GM18499 (cell line): ENCODE measurements around the gene MAD1L1.

Experiments
- ATAC-seq: cut with Tn5 transposase; IDR thresholded peaks from one replicate; pipeline ENCODE4 v1.9.1; 2021; ENCODE audit warnings: moderate number of reproducible peaks; ENCODE audit not compliant: insufficient read depth, unreplicated experiment

MAD1L1 gene

GRCh38 chr7:1952781-1953180, 280.0 kb downstream of the MAD1L1 start:
- ATAC-seq = no peak

DNA sequence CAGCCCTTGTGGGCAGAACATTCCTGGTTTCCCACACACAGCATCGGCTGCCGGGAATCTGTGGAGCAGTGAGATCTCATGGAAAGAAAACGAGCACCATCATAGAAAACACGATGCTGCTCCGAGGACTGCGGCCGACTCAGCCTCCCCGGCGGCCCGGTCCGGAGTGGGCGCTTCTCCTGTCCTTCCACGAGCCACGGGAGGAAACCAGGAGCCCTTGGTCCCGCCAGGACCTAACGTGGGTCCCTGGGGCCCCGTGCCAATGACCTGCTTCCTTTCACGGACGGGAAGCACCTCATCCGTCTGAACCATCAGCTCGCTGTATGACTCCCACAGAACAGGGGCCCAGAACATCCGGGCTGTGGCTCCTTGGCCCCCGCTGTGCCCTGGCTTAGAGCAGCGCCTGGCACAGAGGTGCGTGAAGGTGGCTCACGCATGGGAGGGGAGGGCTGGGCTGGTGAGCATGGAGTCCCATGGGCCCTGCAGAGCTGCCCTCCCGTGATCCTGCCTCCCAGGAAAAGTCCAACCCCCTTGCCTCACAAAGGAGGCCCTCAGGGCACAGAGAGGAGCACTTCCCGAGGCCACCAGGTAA, 280.5 kb downstream of the MAD1L1 start:
- no peak for ATAC-seq

DNA sequence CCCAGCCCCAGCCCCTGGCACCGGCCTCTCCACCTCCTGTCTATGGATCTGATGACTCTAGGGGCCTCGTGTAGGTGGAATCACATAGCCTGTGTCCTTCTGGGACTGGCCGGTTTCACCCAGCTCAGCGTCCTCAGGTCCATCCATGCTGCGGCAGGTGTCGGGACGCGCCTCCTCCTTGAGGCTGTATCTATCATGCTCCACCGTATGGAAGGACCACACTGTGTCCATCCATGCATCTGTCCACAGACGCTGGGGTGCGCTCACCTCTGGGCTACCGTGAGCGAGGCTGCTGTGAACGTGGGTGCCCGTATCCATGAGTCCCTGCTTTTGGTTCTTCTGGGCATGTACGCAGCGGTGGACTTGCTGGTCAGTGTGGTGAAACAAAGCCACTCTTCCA, 281.1 kb downstream of the MAD1L1 start:
- no peak for ATAC-seq

DNA sequence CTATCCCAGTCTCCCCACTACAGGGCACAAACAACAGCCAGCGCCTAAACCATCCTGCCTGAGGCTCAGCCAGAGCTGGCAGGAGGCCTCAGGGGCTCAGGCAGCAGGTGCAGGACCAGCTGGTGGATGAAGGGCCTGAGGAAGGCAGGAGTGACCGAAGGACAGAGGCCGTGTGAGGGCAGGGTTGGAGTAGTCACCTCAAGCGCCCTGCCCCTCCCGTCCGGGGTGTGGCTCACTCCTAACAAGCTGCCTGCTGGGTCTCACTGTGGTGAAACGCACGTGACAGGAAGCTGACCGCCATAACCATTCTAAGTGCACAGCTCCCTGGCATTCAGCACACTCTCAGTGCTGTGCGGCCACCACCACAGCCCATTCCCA, 281.6 kb downstream of the MAD1L1 start:
- ATAC-seq = no peak

GRCh38 chr7:1950452-1951158, 282.1 kb downstream of the MAD1L1 start:
- ATAC-seq = no peak

- no peak for ATAC-seq
These were observed 282.7 kb downstream of the MAD1L1 start for GRCh38 chr7:1950066-1950451.

DNA sequence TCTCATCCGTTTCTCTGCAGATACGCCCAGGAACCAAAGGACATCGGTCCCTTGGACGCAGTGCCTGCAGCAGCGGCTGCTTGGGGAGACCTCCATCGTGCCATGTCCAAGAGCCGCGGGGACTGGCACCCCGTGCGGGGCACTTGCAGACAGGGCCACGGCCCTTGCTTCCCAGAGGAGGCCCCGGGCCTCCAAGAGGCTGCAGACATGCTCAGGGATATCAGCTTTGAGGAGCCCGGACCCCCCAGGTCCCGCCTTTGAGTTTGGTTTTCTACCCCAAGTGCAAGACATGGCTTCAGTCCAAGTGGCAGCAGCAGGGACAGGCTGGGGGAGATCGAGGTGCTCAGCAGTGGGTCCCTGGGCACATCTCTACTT, 283.1 kb downstream of the MAD1L1 start:
- no peak for ATAC-seq

DNA sequence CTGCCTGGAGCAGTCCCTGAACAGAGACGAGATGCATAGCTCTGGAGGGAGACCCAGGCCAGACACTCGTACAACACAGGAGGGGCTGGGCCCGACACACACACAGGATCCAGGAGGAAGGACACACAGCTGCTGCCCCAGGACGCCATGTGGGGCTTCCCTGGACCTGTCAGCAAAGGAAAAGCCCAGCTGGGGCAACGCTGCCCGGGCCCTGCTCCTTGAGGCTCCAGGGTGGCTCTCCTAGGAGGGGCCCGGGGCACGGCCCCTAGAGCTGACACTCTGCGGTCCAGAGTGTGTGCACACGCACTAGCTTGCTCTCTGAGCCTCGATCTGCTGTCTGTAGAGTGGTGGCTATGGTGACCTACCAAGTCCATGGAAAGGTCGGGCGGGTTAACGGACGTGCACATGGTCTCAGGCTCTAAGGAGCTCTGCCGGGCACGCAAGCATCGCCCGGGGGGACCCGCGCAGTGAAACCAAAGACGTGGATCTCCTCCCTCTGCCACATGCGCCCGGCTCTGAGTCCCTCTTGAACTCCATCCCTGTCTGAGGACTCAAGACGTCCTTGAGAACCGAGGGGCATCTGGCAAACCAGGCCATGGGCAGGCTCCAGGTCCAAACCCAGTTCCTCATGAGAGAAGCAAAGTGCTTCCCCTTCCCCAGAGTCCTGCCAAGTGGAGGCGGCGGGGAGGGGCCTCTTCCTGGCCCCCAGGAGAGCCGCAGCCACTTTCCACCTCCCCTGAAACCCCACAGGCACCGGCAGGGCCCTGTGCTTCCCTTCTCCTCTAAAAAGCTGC, 283.7 kb downstream of the MAD1L1 start:
- ATAC-seq = no peak

DNA sequence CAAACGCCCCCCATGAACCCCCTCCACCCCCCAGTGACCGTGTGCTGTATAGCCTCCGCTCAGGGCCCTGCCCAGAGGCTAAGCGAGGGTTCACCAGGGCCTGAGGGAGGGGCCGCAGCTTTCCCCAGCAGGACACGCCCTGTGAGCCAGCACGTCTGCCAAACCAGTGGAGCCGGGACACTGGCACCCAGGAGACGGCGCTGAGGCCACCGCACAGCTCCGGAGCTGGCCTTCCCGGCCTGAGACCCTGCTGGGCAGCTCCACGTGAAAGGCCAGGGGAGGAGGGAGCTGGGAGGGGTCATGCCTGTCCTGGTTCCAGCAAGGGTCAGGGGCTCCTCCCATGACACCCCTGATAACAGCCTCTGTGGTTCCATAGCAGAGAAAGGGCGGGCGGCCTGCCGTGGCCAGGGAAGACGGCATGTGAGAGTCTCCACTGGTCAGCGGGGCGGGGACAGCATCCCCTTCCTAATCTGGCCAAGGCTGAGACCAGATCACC, 284.4 kb downstream of the MAD1L1 start:
- ATAC-seq = no peak

GRCh38 chr7:1947586-1948217, 285.0 kb downstream of the MAD1L1 start:
- ATAC-seq = no peak

DNA sequence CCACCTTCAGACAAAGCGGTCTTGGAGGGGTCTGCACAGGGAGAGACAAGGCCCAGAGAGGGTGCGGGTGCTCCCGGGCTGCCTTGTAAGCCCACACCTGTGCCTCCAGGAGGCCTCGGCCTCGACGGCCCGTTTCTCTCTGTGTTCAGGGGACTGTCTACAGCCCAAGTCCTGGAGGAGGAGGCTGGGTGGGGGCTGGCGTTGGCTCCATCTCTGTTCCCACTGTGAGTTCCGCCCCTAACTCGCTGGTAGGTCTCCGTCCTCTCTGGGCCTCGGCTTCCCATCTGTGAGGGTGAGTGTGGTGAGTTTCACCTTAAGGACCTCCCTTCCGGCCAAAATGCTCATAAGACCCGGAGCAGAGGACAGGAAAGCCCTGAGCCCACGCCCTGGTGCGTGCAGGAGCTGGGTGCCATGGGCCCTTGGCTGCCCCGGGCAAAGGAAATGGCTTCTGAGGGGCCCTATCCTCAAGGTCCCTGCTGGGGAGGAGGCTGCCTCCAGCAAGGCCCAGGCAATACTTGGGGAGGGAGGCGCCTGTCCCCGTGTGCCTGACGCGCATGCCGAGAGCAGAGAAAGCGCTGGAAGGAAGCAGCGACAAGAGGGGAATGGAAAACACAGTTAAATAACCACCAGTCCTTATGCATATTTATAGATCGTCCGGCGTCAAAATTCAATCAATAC, 285.8 kb downstream of the MAD1L1 start:
- no peak for ATAC-seq

- no peak for ATAC-seq
These were observed 286.5 kb downstream of the MAD1L1 start for GRCh38 chr7:1946025-1946772.

- no peak for ATAC-seq
These were observed 287.2 kb downstream of the MAD1L1 start for GRCh38 chr7:1945558-1945957.

- ATAC-seq = no peak
These were observed 288.0 kb downstream of the MAD1L1 start for GRCh38 chr7:1944619-1945210.

DNA sequence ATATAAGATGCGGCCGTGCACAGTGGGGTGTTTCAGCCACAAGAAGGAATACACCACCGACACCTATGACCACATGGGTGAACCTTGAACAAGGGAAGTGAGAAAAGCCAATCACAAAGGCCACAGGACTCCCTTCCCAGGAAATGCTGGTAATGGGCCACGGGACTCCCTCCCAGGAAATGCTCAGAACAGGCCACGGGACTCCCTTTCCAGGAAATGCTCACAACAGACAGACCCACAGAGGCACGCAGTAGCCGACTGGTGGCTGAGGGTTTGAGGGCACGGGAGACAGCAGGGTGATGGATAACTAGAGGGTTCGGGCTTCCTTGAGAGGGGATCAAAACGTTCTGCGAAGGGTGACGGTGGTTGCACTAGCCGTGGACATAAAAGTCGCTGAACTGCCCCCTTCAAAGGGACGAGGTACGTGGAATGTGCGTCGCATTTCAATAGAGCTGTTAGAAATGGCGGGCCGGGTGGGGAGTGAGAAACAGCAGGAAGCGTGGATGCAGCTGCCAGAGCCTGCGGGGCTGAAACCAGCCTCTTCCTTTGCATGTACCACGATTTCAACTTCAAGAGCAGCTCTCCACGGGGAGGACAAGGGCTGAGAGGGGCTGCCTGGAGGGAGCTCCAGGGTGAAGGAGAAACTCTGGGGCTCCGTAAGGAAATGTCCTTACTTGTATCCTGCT, 288.7 kb downstream of the MAD1L1 start:
- ATAC-seq = no peak

DNA sequence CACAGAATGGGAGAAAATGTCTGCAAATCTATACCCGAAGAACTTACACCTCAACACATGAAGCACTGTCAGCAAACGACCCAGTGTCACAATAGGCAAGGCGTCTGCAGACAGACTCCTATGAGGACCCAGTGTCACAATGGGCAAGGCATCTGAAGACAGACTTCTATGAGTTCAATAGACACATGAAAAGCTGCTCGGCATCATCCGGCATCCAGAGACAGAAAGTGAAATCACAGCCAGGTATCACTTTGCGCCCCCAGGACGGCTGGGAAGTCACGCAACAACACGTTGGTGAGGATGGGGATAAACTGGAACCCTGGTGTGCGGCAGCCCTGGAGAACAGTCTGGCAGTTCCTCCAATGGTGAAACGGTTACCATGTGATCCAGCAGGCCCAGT, 289.4 kb downstream of the MAD1L1 start:
- no peak for ATAC-seq

DNA sequence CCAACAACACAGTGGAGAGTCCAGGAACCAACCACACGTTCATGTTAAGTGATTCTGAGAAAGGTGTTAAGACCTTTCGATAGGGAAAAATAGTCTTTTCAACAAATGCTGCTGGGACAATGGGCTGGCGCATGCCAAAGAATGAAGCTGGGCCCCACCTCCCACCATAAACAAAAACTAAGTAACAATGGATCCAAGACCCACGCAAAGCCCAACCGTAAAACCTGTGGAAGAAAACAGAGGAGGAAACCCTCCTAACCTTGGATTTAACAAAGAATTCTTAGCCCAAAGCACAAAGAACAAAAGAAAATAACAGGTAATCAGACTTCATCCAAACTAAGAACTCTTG, 289.8 kb downstream of the MAD1L1 start:
- ATAC-seq = no peak

DNA sequence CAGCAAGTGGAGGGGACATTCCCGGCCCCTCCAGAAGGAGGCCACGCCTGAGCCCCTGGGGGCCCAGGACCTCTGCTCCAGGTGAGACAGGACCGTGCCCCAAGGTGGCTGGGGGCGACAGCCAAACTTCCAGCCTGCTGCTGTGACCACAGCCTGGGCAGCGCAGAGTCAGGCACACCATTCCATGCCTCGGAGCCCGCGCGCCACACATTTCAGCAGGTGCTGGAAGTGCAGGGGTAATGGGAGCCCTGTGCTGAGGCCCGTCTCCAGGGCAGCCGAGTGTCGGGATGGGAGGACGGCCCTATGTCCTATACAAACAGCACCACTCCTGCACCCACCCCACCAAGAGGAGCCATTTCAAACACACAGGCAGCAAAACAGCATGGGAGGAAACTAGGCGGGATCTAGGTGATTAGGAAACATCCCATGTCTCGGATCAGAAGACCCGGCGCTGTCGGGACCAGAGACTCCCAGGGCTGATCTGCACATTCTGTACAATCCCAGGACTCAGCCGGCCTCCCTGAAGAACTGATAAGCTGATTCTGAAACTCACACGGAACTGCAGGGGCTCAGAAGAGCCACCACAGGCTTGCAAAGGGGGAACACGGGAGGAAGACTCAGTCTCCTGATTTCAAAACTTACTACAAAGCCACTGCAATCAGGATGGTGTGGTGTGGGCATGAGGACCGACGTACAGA, 290.4 kb downstream of the MAD1L1 start:
- no peak for ATAC-seq
